ENCODE results near the gene PFN2. TPM values are rescaled to one million over a fixed set of nuclear protein-coding genes. Genes with fewer than 3 reads are reported as not detected.
A peak's percentile ranks its signal among the peaks of the same experiment; 100 is the strongest.

Gene PFN2
- total RNA-seq, 1 donor from 2014 or later, result 179 TPM

GRCh38 chr3:149971403-149972075 is 844 bp upstream of the PFN2 start:
- Mint-ChIP-seq H3K27ac (peak overlapping the region; percentile 99), H3K4me1 (peaks cover 36% of the 10 kb centered on the region), H3K9me3 (peaks cover 15% of the 10 kb centered on the region), H3K27me3 (ENCODE audit: low read depth) (no peaks in the 10 kb centered on the region), H3K36me3 (no peaks in the 10 kb centered on the region), H3K4me3 (peak overlapping the region; percentile 93)
- TF ChIP-seq, protein P1, sequence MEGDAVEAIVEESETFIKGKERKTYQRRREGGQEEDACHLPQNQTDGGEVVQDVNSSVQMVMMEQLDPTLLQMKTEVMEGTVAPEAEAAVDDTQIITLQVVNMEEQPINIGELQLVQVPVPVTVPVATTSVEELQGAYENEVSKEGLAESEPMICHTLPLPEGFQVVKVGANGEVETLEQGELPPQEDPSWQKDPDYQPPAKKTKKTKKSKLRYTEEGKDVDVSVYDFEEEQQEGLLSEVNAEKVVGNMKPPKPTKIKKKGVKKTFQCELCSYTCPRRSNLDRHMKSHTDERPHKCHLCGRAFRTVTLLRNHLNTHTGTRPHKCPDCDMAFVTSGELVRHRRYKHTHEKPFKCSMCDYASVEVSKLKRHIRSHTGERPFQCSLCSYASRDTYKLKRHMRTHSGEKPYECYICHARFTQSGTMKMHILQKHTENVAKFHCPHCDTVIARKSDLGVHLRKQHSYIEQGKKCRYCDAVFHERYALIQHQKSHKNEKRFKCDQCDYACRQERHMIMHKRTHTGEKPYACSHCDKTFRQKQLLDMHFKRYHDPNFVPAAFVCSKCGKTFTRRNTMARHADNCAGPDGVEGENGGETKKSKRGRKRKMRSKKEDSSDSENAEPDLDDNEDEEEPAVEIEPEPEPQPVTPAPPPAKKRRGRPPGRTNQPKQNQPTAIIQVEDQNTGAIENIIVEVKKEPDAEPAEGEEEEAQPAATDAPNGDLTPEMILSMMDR (IDR thresholded peaks at IDR 0.05; ENCODE audit: unreplicated experiment), result no peak
- DNase-seq (ENCODE audit: low spot score in 2 of 2, unreplicated experiment in 2 of 2), result peak; percentile 38 to 80

GRCh38 chr3:149969940-149970715 is 567 bp downstream of the PFN2 start:
- Mint-ChIP-seq H3K27me3 (ENCODE audit: low read depth) (no peaks in the 10 kb centered on the region), H3K4me1 (peaks cover 41% of the 10 kb centered on the region), H3K36me3 (peaks cover 10% of the 10 kb centered on the region), H3K27ac (peak overlapping the region; percentile 93), H3K9me3 (peaks cover 9% of the 10 kb centered on the region), H3K4me3 (peak overlapping the region; percentile 93)
- TF ChIP-seq, protein P1 (IDR thresholded peaks at IDR 0.05; ENCODE audit: unreplicated experiment), result no peak
- DNase-seq (ENCODE audit: low spot score in 2 of 2, unreplicated experiment in 2 of 2), result peak; percentile 87 to 93

GRCh38 chr3:149969110-149969939 is 1.4 kb downstream of the PFN2 start:
- Mint-ChIP-seq H3K4me3 (peak overlapping the region; percentile 80), H3K4me1 (peaks cover 49% of the 10 kb centered on the region), H3K36me3 (peaks cover 12% of the 10 kb centered on the region), H3K9me3 (peaks cover under 1% of the 10 kb centered on the region), H3K27ac (peak overlapping the region; percentile 93), H3K27me3 (ENCODE audit: low read depth) (no peaks in the 10 kb centered on the region)
- DNase-seq (ENCODE audit: low spot score in 2 of 2, unreplicated experiment in 2 of 2), result peak in 1 of 2 experiments; percentile 48
- TF ChIP-seq, protein P1 (IDR thresholded peaks at IDR 0.05; ENCODE audit: unreplicated experiment), result no peak

DNA sequence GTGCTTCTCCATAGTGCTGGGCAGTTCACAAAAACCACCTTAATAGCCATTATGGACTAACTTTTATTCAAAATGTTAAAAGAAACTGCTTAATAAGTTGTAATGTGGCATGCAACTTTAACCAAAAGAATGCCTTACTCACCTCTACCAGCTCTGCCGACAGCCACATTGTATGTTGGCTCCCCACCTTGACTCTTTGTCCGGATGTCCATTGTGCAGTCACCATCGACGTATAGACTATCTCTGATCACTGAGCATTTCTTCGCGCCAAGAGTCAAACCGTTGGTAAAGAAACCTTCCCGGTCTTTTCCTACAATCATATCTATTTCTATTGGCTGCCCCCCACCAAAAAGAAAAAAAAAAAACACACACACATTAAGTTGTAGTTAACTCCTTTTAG is 2.5 kb downstream of the PFN2 start:
- Mint-ChIP-seq H3K27me3 (ENCODE audit: low read depth) (no peaks in the 10 kb centered on the region), H3K4me3 (peak overlapping the region; percentile 80), H3K4me1 (peaks cover 48% of the 10 kb centered on the region), H3K36me3 (peaks cover 12% of the 10 kb centered on the region), H3K27ac (peak overlapping the region; percentile 73), H3K9me3 (no peaks in the 10 kb centered on the region)
- DNase-seq (ENCODE audit: low spot score in 2 of 2, unreplicated experiment in 2 of 2), result no peak
- TF ChIP-seq, protein P1 (IDR thresholded peaks at IDR 0.05; ENCODE audit: unreplicated experiment), result no peak

DNA sequence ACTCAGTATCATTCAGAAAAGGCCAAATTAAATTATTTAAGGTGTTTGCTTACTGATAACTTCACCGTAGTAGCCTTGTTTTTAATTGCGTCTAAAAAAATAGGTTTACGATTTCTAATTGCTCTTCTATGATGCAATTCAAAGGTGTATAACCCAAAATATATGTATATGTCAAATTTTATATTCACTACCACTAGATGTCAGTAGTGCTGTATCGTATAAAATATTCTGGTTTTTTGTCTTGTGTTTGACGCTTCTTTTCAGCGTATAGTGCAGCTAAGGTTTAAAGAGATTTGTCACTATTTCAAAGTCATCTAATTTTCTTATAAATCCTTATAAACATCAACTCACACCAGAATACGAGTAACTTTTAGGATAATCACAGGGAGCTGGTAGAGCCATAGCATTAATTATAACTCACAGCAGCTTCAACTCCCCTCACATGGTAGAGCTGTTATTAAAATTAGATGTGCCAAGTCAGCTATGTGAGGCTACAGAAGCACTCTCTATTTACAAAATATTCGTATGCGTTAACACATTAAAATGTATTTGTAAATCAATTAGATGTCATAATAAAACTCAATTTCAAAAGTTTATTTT is 3.5 kb downstream of the PFN2 start:
- Mint-ChIP-seq H3K36me3 (peaks cover 12% of the 10 kb centered on the region), H3K27me3 (ENCODE audit: low read depth) (no peaks in the 10 kb centered on the region), H3K27ac (no peak overlapping the region), H3K4me1 (peaks cover 43% of the 10 kb centered on the region), H3K4me3 (peak overlapping the region; percentile 80), H3K9me3 (no peaks in the 10 kb centered on the region)
- no peak for DNase-seq (ENCODE audit: low spot score in 2 of 2, unreplicated experiment in 2 of 2)
- TF ChIP-seq, protein P1 (IDR thresholded peaks at IDR 0.05; ENCODE audit: unreplicated experiment), result peak; percentile 77
